Esophagus muscularis mucosa (tissue), 4 donors: ENCODE measurements around the gene USP17L10. TPM values are rescaled to one million over a fixed set of nuclear protein-coding genes. Genes with fewer than 3 reads are reported as not detected.
"Not testable (repeated sequence)": the region's sequence is repeated elsewhere in the genome, so short reads cannot be mapped to it uniquely, and the experiment has no call there.

ENCODE experiments used
- DNase-seq: peaks from one replicate; pipeline ENCODE4 v3.0.0-alpha.2; 2017; ENCODE audit errors: extremely low spot score
- H3K27ac ChIP-seq, 4 donors: fragments of 200-600 bp; sonication (generic); replicated peaks in 1 of 4; 1 replicate in 3 of 4; 2 replicates in 1 of 4; pipeline ENCODE4 v1.5.1; 2016 to 2019; ENCODE audit warnings: mild to moderate bottlenecking in 1 of 4
- H3K27me3 ChIP-seq, 4 donors: fragments of 200-600 bp; sonication (generic); one replicate each; pipeline versions ENCODE4 v1.5.1 to v1.6.0; 2016 to 2019
- H3K36me3 ChIP-seq, 4 donors: fragments of 200-600 bp; sonication (generic); one replicate each; pipeline ENCODE4 v1.5.1; 2016 to 2019
- H3K4me1 ChIP-seq, 4 donors: fragments of 200-600 bp; sonication (generic); one replicate each; pipeline ENCODE4 v1.5.1; 2016 to 2019
- H3K4me3 ChIP-seq, 4 donors: fragments of 200-600 bp; sonication (generic); 1 replicate in 2 of 4; 2 replicates in 2 of 4; pipeline ENCODE4 v1.5.1; 2016 to 2019; ENCODE audit warnings: mild to moderate bottlenecking in 4 of 4, moderate library complexity in 1 of 4
- H3K9me3 ChIP-seq, 4 donors: fragments of 200-600 bp; sonication (generic); 1 replicate in 3 of 4; 2 replicates in 1 of 4; pipeline ENCODE4 v1.5.1; 2016 to 2019
- WGBS: methylation state at CpG from one replicate; pipeline ENCODE4 v1.1.5; 2018; 5-methylcytosine and 5-hydroxymethylcytosine counted together
- intact Hi-C: fragments of 100-400 bp; cut with DNase I; formaldehyde crosslinking; loops from one replicate; pipeline ENCODE4 v1.15.1; 2023
- total RNA-seq, 4 donors: library from RNA; depleted of rRNA; stranded (reverse); fragments of >200 nt; gene quantifications; one replicate each; pipeline versions ENCODE4 v1.1.0 to v1.2.1, GENCODE V29; 2016

Gene USP17L10
- total RNA-seq, 4 donors from 2014 or later, result not detected

DNA sequence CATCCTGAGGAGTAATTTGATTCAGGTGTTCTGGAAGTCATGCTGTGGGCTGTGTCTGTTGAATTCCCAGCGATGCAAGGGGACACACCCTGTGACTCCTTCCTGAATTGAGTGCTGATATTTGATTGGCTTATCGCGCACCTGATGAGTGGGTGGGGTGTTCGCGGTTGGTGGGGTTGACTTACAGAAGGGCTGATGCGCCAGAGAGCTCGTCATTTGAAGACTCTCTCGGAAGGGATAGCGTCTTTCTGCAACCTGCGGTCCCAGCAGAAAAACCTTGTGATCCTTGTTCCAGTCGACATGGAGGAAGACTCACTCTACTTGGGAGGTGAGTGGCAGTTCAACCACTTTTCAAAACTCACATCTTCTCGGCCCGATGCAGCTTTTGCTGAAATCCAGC, 42.6 kb downstream of the USP17L10 start, which contains the start of gene USP17L19:
Gene USP17L19, plus strand, starts transcription at position 301 of the 400 bp plus-strand sequence. Its CDS starts 0 bp downstream, at position 301.
- intact Hi-C loops, H3K27ac ChIP-seq: not testable (repeated sequence)

DNA sequence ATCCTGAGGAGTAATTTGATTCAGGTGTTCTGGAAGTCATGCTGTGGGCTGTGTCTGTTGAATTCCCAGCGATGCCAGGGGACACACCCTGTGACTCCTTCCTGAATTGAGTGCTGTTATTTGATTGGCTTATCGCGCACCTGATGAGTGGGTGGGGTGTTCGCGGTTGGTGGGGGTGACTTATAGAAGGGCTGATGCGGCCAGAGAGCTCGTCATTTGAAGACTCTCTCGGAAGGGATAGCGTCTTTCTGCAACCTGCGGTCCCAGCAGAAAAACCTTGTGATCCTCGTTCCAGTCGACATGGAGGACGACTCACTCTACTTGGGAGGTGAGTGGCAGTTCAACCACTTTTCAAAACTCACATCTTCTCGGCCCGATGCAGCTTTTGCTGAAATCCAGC, 47.4 kb downstream of the USP17L10 start, which contains the start of gene USP17L20:
Gene USP17L20, plus strand, starts transcription at position 301 of the 400 bp plus-strand sequence. Its CDS starts 0 bp downstream, at position 301.
- H3K36me3 ChIP-seq, DNase-seq, H3K9me3 ChIP-seq, intact Hi-C loops, H3K4me1 ChIP-seq, H3K4me3 ChIP-seq, H3K27me3 ChIP-seq, H3K27ac ChIP-seq: not testable (repeated sequence)
- WGBS, result no CpG with 5 or more reads among the region's 15 CpGs

More for the DNA sequence above, 42.6 kb downstream of the USP17L10 start, which contains the start of gene USP17L19:
- H3K27me3 ChIP-seq, H3K4me1 ChIP-seq, H3K36me3 ChIP-seq, H3K9me3 ChIP-seq, H3K4me3 ChIP-seq, DNase-seq: not testable (repeated sequence)
- no CpG with 5 or more reads among the region's 13 CpGs for WGBS

Other genes starting within 250 kb of the USP17L10 start
- gene FAM90A26, start 40.2 kb upstream of the USP17L10 start, total RNA-seq, result not detected
- not detected for gene USP17L11, start 4.7 kb downstream of the USP17L10 start, total RNA-seq
- gene USP17L12, start 9.5 kb downstream of the USP17L10 start, total RNA-seq, result not detected
- gene USP17L13, start 14.2 kb downstream of the USP17L10 start, total RNA-seq, result not detected
- gene USP17L15, start 23.7 kb downstream of the USP17L10 start, total RNA-seq, result not detected
- gene USP17L17, start 33.2 kb downstream of the USP17L10 start, total RNA-seq, result not detected
- gene USP17L18, start 38.0 kb downstream of the USP17L10 start, total RNA-seq, result not detected
- gene USP17L19, start 42.7 kb downstream of the USP17L10 start, total RNA-seq, result not detected
- gene USP17L20, start 47.5 kb downstream of the USP17L10 start, total RNA-seq, result not detected
- not detected for gene USP17L21, start 52.2 kb downstream of the USP17L10 start, total RNA-seq
- gene USP17L22, start 57.0 kb downstream of the USP17L10 start, total RNA-seq, result not detected
- not detected for gene USP17L24, start 114.5 kb downstream of the USP17L10 start, total RNA-seq
- not detected for gene USP17L25, start 119.3 kb downstream of the USP17L10 start, total RNA-seq
- gene USP17L26, start 124.0 kb downstream of the USP17L10 start, total RNA-seq, result not detected
- gene USP17L5, start 128.7 kb downstream of the USP17L10 start, total RNA-seq, result not detected
- gene USP17L27, start 133.5 kb downstream of the USP17L10 start, total RNA-seq, result not detected
- gene USP17L28, start 138.2 kb downstream of the USP17L10 start, total RNA-seq, result not detected
- not detected for gene USP17L29, start 143.0 kb downstream of the USP17L10 start, total RNA-seq
- gene USP17L30, start 152.5 kb downstream of the USP17L10 start, total RNA-seq, result not detected
- not detected for gene DEFB131A, start 233.8 kb downstream of the USP17L10 start, total RNA-seq